Measurements from ENCODE around the gene HIF3A.

DNA sequence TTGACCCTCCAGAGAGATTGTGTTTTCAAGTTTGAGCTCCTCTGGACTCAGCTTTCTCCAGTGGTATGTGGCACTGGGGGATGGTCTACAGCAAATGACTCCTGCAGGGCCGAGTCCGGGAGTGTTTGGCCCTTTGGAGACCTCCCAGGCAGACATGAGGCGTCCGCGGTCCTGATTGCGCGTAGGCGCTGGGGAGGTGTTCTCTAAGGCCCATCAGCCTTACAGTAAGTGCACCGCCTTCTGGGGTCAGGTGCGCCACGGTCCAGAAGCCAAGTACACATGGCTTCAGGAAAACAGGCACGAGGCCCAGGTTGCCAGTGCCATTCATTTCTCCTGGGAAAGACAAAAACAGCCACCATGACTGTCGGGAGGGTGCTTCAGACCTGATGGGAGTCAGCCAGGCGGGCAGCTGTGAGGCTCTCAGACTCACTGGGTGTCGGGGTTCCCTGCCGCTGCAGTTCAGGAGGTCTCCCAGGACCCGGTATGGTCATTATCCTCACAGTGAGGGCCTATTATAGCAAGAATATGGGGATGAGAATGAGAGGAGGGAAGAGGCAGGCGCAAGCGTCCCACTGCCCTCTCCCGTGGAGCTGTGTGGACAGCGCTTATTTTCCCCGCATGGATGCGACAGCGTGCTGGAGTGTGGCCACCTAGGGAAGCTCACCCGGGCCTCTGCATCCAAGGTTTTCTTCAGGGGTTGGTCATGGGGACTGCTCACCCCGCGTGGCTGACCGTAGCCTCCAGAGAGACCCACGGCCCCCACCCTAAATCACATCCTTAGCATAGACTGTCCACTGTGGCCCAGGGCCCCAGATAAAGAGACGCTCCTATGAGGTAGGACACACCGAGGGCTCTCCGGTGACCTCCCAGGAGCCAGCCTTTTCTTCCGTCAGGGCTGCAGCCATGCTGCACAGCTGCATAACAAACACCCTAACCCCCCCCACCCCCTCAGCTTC is 94.7 kb downstream of the HIF3A start:
- TF ChIP-seq, protein P1, sequence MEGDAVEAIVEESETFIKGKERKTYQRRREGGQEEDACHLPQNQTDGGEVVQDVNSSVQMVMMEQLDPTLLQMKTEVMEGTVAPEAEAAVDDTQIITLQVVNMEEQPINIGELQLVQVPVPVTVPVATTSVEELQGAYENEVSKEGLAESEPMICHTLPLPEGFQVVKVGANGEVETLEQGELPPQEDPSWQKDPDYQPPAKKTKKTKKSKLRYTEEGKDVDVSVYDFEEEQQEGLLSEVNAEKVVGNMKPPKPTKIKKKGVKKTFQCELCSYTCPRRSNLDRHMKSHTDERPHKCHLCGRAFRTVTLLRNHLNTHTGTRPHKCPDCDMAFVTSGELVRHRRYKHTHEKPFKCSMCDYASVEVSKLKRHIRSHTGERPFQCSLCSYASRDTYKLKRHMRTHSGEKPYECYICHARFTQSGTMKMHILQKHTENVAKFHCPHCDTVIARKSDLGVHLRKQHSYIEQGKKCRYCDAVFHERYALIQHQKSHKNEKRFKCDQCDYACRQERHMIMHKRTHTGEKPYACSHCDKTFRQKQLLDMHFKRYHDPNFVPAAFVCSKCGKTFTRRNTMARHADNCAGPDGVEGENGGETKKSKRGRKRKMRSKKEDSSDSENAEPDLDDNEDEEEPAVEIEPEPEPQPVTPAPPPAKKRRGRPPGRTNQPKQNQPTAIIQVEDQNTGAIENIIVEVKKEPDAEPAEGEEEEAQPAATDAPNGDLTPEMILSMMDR (IDR thresholded peaks at IDR 0.05): no peak
- TF ChIP-seq POLR2A (IDR thresholded peaks at IDR 0.05): no peak

Measured in esophagus squamous epithelium (tissue), 4 donors.